Non-pigmented ciliary epithelial cell (primary cell): Measurements from ENCODE around the gene HTD2.

Source experiments
- DNase-seq: peaks from one replicate; pipeline ENCODE4 v3.0.0-alpha.2; 2010; ENCODE audit warnings: low read depth

Gene HTD2

DNA sequence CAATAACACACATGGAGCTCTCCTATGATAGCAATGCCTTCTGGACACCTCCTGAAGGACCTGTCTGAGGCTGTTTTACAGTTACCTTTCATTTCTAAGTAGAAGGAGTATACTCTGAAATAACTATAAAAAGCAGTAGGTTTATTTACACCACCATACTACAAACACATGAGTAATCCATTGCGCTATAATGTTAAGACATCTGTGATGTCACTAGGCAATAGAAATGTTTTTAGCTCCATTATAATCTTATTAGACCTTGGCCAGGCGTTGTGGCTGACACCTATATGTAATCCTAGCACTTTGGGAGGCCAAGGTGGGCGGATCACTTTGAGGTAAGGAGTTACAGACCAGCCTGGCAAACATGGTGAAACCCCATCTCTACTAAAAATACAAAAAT is 51.1 kb downstream of the HTD2 start:
- DNase-seq, result no peak

DNA sequence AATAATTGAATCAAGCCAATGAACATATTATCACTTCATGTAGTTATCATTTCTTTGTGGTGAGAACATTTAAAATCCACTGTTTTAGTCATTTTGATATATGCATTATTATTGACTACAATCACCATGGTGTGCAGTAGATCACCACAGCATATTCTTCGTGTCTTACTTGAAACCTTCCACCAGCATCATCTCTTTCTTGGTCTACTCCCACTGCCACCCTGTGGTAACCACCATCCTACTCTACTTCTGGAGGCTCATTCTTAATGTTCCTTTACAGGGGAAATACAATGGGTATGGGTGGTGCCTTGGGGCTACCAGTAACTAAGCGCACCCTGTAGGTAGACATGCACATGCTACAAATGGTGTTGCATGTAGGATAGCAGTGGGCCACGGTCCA is 51.8 kb downstream of the HTD2 start:
- no peak for DNase-seq

DNA sequence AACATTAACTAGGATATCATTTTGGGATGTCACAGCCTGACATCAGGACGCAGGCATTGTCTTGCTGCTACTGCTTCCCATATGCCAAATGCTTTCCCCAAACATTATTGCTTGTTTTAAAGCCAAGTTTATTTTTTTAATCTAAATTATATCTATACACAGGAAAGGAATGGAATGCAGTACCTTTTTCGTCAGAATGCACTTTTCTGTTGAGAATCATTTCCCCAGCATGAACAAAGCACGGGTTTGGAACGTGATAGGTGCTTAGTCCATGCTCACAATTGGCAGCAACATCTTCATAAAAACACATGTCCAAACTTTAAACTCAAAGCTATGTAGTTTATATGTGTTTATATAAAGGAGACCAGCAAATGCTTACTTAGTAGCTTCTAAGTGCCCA is 52.5 kb downstream of the HTD2 start:
- no peak for DNase-seq

DNA sequence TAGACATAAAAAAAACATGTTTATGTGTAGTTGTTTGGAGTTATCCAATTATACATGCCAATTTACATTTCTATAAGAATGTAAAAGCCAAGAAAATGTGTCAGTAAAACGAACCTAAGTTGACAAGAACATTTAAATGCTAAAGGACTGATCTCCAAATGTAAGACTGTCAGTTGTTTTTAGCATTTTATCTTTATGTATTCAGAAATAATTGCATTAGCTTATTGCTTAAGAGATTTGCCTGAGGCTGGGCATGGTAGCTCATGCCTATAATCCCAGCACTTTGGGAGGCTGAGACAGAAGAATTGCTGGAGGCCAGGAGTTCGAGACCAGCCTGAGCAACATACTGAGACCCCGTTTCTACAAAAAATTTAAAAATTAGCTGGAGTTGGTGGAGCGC is 53.3 kb downstream of the HTD2 start:
- DNase-seq, result no peak

DNA sequence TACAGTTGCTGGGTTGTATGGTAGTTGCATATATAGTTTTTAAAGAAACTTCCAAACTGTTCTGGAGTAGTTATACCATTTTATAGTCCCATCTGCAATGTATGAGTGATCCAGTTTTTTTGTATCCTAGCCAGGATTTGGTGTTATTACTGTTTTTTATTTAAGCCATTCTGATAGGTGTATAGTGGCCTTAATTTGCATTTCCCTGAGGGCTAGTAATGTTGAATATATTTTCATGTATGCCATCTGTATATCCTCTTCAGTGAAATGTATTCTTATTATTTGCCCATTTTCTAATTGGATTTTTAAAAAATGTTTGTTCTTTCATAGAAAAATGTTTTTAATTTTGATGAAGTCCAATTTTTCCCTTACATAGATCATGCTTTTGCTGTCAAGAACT is 55.5 kb downstream of the HTD2 start:
- no peak for DNase-seq

DNA sequence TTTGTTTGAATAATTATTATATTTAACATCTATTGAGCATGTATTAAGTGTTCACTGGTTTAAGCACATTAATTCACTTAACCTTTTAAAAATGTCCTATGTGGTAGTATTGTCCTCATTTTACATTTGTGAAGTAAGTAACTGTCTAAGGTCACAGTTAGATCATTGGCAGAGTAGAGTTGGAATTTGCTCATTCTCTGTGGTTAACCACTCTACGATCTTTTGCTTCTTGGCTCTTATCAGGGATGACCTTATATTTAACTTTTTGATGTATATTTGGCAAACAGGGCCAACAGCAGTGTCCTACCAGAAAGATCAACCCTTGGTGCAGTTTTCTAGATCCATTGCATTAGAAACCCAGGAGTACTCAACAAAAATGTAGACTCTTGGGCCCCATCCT is 60.4 kb downstream of the HTD2 start:
- DNase-seq, result no peak

DNA sequence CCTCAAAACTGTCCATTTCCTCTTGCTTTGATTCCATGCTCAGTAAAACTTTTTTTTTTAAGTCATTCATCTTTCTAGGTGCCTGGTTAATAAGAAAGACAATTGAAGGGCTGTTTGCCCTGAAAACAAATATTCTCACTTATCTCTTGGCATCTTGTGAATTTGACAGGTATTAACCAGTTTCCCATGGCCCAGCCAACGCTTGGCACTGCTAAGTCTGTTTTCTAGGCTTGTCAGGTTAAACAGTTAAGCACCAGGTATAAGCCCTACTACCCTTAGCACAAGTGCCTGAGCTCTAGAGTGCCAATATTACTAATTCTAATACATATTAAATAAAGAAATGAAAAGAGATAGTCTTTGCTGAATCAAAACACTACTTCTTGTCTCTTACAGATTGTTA is 62.7 kb downstream of the HTD2 start:
- DNase-seq, result no peak
